ENCODE measurements around the gene PTPA.
A peak's percentile ranks its signal among the peaks of the same experiment; 100 is the strongest.

PTPA gene

GRCh38 chr9:129110740-129111527 is at the start of gene PTPA, which contains the start of gene CRAT:
TSS of gene PTPA (plus strand) at chr9:129111415. CDS start at chr9:129111601, 186 bp downstream.
TSS of gene CRAT (minus strand) at chr9:129110793. CDS start at chr9:129110509, 284 bp downstream.
- Histone ChIP-seq H3K79me2 (ENCODE audit: insufficient read depth, low read length) (peaks cover 49% of the 10 kb centered on the region), H3K9ac (ENCODE audit: low read depth, low read length) (peak within 1 kb of the TSS; percentile 82), H3K27me3 (ENCODE audit: insufficient read depth, low read length, poor library complexity) (no peaks in the 10 kb centered on the region), H3K36me3 (ENCODE audit: insufficient read depth, low read length) (no peaks in the 10 kb centered on the region; the same call in 1 of the 2 replicates), H3K27ac (ENCODE audit: low read length) (peak within 1 kb of the TSS; percentile 98), H4K20me1 (ENCODE audit: insufficient read depth, low read length) (no peaks in the 10 kb centered on the region; the same call in 1 of the 2 replicates), H3K4me1 (ENCODE audit: insufficient read depth, low read length) (peaks cover 32% of the 10 kb centered on the region), H3K4me3 (ENCODE audit: low read depth in 1 of 2, low read length in 2 of 2) (peak within 1 kb of the TSS; percentile 90 to 92), H2AFZ (ENCODE audit: low read depth, low read length) (peak within 1 kb of the TSS; percentile 100), H3K4me2 (ENCODE audit: insufficient read depth, low read length) (peak within 1 kb of the TSS; percentile 75), H3K9me3 (ENCODE audit: insufficient read depth, low read length, severe bottlenecking) (no peaks in the 10 kb centered on the region)
- TF ChIP-seq, protein P1, sequence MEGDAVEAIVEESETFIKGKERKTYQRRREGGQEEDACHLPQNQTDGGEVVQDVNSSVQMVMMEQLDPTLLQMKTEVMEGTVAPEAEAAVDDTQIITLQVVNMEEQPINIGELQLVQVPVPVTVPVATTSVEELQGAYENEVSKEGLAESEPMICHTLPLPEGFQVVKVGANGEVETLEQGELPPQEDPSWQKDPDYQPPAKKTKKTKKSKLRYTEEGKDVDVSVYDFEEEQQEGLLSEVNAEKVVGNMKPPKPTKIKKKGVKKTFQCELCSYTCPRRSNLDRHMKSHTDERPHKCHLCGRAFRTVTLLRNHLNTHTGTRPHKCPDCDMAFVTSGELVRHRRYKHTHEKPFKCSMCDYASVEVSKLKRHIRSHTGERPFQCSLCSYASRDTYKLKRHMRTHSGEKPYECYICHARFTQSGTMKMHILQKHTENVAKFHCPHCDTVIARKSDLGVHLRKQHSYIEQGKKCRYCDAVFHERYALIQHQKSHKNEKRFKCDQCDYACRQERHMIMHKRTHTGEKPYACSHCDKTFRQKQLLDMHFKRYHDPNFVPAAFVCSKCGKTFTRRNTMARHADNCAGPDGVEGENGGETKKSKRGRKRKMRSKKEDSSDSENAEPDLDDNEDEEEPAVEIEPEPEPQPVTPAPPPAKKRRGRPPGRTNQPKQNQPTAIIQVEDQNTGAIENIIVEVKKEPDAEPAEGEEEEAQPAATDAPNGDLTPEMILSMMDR (IDR thresholded peaks at IDR 0.05; ENCODE audit: borderline replicate concordance, extremely low read depth, low read length, poor library complexity, severe bottlenecking): no peak
- TF ChIP-seq EZH2 (IDR thresholded peaks at IDR 0.05; ENCODE audit: borderline replicate concordance, low read depth, low read length, severe bottlenecking): no peak
- DNase-seq (peak; percentile 86), ATAC-seq (ENCODE audit: insufficient read depth, low read depth) (peak; percentile 94)

GRCh38 chr9:129063061-129063460 is 48.2 kb upstream of the PTPA start:
- Histone ChIP-seq H3K79me2 (ENCODE audit: insufficient read depth, low read length) (no peaks in the 10 kb centered on the region), H3K27ac (ENCODE audit: low read length) (no peak overlapping the region), H3K9me3 (ENCODE audit: insufficient read depth, low read length, severe bottlenecking) (no peaks in the 10 kb centered on the region), H4K20me1 (ENCODE audit: insufficient read depth, low read length) (no peaks in the 10 kb centered on the region), H3K9ac (ENCODE audit: low read depth, low read length) (no peak overlapping the region), H3K4me3 (ENCODE audit: low read depth in 1 of 2, low read length in 2 of 2) (no peak overlapping the region), H3K27me3 (ENCODE audit: insufficient read depth, low read length, poor library complexity) (no peaks in the 10 kb centered on the region), H3K4me2 (ENCODE audit: insufficient read depth, low read length) (no peak overlapping the region), H2AFZ (ENCODE audit: low read depth, low read length) (no peak overlapping the region), H3K36me3 (ENCODE audit: insufficient read depth, low read length) (peaks cover 61% of the 10 kb centered on the region), H3K4me1 (ENCODE audit: insufficient read depth, low read length) (no peaks in the 10 kb centered on the region)
- ATAC-seq (ENCODE audit: insufficient read depth, low read depth): no peak
- DNase-seq: no peak
- TF ChIP-seq, protein P1 (IDR thresholded peaks at IDR 0.05; ENCODE audit: borderline replicate concordance, extremely low read depth, low read length, poor library complexity, severe bottlenecking): no peak
- no peak for TF ChIP-seq EZH2 (IDR thresholded peaks at IDR 0.05; ENCODE audit: borderline replicate concordance, low read depth, low read length, severe bottlenecking)

- H3K27ac ChIP-seq (ENCODE audit: low read length): no peak overlapping the region
- no peaks in the 10 kb centered on the region for H4K20me1 ChIP-seq (ENCODE audit: insufficient read depth, low read length)
- no peak overlapping the region for H2AFZ ChIP-seq (ENCODE audit: low read depth, low read length)
- H3K4me2 ChIP-seq (ENCODE audit: insufficient read depth, low read length): no peak overlapping the region
- H3K4me1 ChIP-seq (ENCODE audit: insufficient read depth, low read length): no peaks in the 10 kb centered on the region
- no peak overlapping the region for H3K4me3 ChIP-seq (ENCODE audit: low read depth in 1 of 2, low read length in 2 of 2)
- H3K9ac ChIP-seq (ENCODE audit: low read depth, low read length): no peak overlapping the region
- H3K27me3 ChIP-seq (ENCODE audit: insufficient read depth, low read length, poor library complexity): no peaks in the 10 kb centered on the region
- TF ChIP-seq, protein P1 (IDR thresholded peaks at IDR 0.05; ENCODE audit: borderline replicate concordance, extremely low read depth, low read length, poor library complexity, severe bottlenecking): no peak
- TF ChIP-seq EZH2 (IDR thresholded peaks at IDR 0.05; ENCODE audit: borderline replicate concordance, low read depth, low read length, severe bottlenecking): no peak
- H3K79me2 ChIP-seq (ENCODE audit: insufficient read depth, low read length): no peaks in the 10 kb centered on the region
- no peaks in the 10 kb centered on the region for H3K9me3 ChIP-seq (ENCODE audit: insufficient read depth, low read length, severe bottlenecking)
- ATAC-seq (ENCODE audit: insufficient read depth, low read depth) (no peak), DNase-seq (no peak)
- H3K36me3 ChIP-seq (ENCODE audit: insufficient read depth, low read length): peaks cover 66% of the 10 kb centered on the region
Observed at GRCh38 chr9:129064499-129064908, 46.7 kb upstream of the PTPA start.

Data from DND-41 (cell line).